ENCODE data around the gene KNOP1. TPM values are rescaled to one million over a fixed set of nuclear protein-coding genes. Genes with fewer than 3 reads are reported as not detected.

Gene KNOP1
- total RNA-seq, 1 donor from 2014 or later: 6.7 TPM

DNA sequence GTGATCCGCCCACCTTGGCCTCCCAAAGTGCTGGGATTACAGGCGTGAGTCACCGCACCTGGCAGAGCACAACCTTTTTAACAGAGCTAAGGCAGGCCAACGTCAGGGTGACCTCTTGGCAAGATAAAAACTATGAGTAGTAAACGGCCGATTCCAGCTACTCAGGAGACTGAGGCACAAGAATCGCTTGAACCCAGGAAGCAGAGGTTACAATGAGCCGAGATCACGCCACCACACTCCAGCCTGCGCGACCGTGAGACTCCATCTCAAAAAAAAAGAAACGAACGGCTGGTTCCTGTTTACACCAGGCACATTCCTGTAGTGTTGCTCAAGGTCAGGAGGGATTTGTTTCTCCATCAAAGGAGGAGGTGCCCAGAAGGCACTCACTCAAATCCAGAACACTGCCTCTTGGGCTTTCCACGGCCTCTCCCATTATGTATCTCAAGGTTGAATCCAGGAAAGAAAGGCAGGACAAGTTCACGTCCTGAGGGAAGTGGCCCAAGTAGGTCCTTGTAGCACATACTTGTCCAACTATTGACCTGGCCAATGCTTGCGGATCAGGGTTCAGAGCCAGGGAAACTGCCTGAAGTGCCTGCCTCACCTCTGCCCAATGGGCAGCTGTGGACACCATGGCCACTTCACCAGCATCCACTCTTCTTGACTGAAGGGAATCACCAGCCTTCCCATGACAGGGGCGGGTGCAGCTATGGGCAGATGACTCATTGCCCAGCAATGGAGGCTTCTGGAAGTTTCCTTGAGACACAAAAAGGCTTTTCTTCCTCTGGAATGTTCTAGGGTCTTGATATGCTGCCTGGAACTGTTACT lies 13.5 kb downstream of the KNOP1 start:
- peak overlapping the region; percentile 77 for H3K27ac ChIP-seq (replicated peaks)
- intact Hi-C loops (cut with micrococcal nuclease): no loop called here
- peaks cover 57% of the 10 kb centered on the region for H3K4me1 ChIP-seq
- DNase-seq: no peak
- H3K36me3 ChIP-seq: peaks cover 82% of the 10 kb centered on the region
- H3K9me3 ChIP-seq (replicated peaks): no peaks in the 10 kb centered on the region
- TF ChIP-seq, protein P1, sequence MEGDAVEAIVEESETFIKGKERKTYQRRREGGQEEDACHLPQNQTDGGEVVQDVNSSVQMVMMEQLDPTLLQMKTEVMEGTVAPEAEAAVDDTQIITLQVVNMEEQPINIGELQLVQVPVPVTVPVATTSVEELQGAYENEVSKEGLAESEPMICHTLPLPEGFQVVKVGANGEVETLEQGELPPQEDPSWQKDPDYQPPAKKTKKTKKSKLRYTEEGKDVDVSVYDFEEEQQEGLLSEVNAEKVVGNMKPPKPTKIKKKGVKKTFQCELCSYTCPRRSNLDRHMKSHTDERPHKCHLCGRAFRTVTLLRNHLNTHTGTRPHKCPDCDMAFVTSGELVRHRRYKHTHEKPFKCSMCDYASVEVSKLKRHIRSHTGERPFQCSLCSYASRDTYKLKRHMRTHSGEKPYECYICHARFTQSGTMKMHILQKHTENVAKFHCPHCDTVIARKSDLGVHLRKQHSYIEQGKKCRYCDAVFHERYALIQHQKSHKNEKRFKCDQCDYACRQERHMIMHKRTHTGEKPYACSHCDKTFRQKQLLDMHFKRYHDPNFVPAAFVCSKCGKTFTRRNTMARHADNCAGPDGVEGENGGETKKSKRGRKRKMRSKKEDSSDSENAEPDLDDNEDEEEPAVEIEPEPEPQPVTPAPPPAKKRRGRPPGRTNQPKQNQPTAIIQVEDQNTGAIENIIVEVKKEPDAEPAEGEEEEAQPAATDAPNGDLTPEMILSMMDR (IDR thresholded peaks at IDR 0.05; ENCODE audit: borderline replicate concordance): no peak
- H3K27me3 ChIP-seq (ENCODE audit: low read depth): no peaks in the 10 kb centered on the region
- H3K4me3 ChIP-seq: no peak overlapping the region

DNA sequence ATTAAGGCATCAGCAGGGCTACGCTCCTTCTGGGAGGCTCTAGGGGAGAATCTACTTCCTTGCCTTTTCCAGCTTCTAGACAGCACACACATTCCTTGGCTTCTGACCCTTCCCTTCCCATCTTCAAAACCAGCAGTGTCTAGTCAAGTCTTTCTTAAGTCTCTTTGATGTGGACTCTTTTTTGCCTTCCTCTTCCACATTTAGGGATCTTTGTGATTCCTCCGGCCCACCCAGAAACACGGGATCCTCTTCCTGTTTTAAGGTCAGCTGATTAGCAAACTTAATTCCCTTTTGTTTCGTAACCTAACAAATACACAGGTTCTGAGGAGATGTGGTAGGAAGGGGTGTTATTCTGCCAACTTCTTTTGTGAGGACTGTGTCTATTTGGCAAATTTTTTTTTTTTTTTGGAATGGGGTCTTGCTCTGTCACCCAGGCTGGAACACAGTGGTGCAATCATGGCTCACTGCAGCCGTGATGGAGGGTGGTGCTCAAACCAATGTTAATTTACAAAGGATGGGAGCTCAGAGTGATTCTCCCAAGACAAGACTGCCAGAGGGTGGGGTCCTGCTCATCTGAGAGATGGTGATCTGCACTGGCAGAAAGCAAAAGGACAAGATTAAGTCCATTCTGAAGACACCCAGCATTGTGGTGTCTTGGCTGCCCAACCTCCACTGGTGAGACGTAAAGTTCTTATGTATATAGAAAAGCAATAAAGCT lies 14.7 kb downstream of the KNOP1 start:
- Histone ChIP-seq H3K36me3 (peaks cover 77% of the 10 kb centered on the region), H3K27ac (replicated peaks) (peak overlapping the region; percentile 77), H3K27me3 (ENCODE audit: low read depth) (no peaks in the 10 kb centered on the region), H3K9me3 (replicated peaks) (no peaks in the 10 kb centered on the region), H3K4me1 (peaks cover 57% of the 10 kb centered on the region), H3K4me3 (no peak overlapping the region)
- intact Hi-C loops (cut with micrococcal nuclease): no loop called here
- DNase-seq: no peak
- TF ChIP-seq, protein P1 (IDR thresholded peaks at IDR 0.05; ENCODE audit: borderline replicate concordance): no peak

DNA sequence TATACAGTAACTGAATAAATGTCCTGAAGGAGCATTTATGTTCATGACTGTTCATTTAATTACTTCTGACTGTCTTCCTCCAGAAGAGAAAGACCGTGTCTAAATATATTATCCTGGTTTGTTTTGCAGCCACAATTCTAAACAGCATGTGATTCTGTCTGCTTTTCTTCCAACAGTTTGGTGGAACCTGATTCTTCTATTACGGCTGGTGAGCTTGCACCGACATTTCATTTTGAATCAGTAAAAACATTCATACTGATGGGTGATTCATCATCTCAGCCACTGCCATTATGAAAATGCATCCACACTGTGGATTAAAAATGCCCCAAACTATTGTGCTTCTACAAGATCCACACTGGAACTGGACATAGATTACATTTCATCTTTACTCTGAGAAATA lies 16.9 kb downstream of the KNOP1 start:
- peaks cover 75% of the 10 kb centered on the region for H3K4me1 ChIP-seq
- intact Hi-C loops (cut with micrococcal nuclease): no loop called here

DNA sequence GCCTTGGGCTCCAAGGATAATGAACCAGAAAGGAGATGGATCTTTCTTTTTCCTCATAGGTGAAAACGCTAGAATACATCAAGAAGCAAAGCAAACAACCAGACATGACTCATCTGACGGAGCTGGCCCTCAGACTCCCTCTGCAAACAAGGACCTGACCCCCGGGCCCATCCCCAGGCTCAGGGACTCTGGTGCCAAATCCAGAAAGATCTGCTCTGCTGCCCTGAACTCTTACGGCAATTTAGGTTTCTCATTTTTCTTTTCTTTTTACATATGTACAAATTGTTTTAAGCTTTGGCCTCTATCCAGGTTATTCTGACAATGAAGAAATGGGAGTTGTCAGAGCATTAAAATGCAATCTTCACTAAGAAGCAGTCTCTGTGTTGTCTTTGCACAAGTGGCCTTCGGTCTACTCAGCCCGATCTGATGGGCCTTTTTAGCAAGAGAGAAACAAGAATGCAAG lies 17.7 kb downstream of the KNOP1 start:
- no peak for DNase-seq
- peaks cover 82% of the 10 kb centered on the region for H3K4me1 ChIP-seq
- H3K27ac ChIP-seq (replicated peaks): peak overlapping the region; percentile 88
- H3K9me3 ChIP-seq (replicated peaks): no peaks in the 10 kb centered on the region
- no peaks in the 10 kb centered on the region for H3K27me3 ChIP-seq (ENCODE audit: low read depth)
- intact Hi-C loops (cut with micrococcal nuclease): no loop called here
- TF ChIP-seq, protein P1 (IDR thresholded peaks at IDR 0.05; ENCODE audit: borderline replicate concordance): no peak
- H3K4me3 ChIP-seq: no peak overlapping the region
- peaks cover 61% of the 10 kb centered on the region for H3K36me3 ChIP-seq

More for the DNA sequence above, 16.9 kb downstream of the KNOP1 start:
- H3K27ac ChIP-seq (replicated peaks): peak overlapping the region; percentile 88
- no peak overlapping the region for H3K4me3 ChIP-seq
- H3K36me3 ChIP-seq: peaks cover 67% of the 10 kb centered on the region
- H3K9me3 ChIP-seq (replicated peaks): no peaks in the 10 kb centered on the region
- TF ChIP-seq, protein P1 (IDR thresholded peaks at IDR 0.05; ENCODE audit: borderline replicate concordance): no peak
- no peak for DNase-seq
- H3K27me3 ChIP-seq (ENCODE audit: low read depth): no peaks in the 10 kb centered on the region

DNA sequence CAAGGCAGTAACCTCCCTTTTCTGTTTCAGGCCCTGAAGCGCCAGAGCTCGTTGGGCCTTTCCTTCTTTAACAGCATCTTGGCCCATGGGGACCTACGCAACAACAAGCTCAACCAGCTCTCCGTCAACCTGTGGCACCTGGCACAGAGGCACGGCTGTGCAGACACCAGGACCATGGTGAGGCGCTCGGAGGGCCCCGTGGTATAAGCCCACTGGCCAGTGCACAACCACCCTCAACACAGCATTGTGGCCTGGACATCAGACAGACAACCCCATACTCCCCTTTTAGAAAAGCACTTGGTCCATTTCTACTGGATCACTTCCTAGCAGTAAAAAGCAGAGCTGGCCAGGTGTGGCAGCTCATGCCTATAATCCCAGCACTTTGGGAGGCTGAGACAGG lies 18.6 kb downstream of the KNOP1 start:
- no peak overlapping the region for H3K4me3 ChIP-seq
- DNase-seq: no peak
- intact Hi-C loops (cut with micrococcal nuclease): no loop called here
- H3K27me3 ChIP-seq (ENCODE audit: low read depth): no peaks in the 10 kb centered on the region
- H3K4me1 ChIP-seq: peaks cover 80% of the 10 kb centered on the region
- TF ChIP-seq, protein P1 (IDR thresholded peaks at IDR 0.05; ENCODE audit: borderline replicate concordance): no peak
- H3K27ac ChIP-seq (replicated peaks): peak overlapping the region; percentile 88
- no peaks in the 10 kb centered on the region for H3K9me3 ChIP-seq (replicated peaks)
- H3K36me3 ChIP-seq: peaks cover 53% of the 10 kb centered on the region
